Stimulated activated CD8-positive, alpha-beta memory T cell treated with anti-CD3 and anti-CD28 coated beads, Interleukin-15, amount 100 ng/mL, for 48 hours (primary cell): ENCODE results near the gene MAN1A2.
"Not testable (repeated sequence)": the region's sequence is repeated elsewhere in the genome, so short reads cannot be mapped to it uniquely, and the experiment has no call there.

Experiments
- DNase-seq, 2 donors: peaks; one replicate each; pipeline ENCODE4 v3.0.0-alpha.2; 2020; ENCODE audit warnings: low read depth in 2 of 2

The MAN1A2 gene

DNA sequence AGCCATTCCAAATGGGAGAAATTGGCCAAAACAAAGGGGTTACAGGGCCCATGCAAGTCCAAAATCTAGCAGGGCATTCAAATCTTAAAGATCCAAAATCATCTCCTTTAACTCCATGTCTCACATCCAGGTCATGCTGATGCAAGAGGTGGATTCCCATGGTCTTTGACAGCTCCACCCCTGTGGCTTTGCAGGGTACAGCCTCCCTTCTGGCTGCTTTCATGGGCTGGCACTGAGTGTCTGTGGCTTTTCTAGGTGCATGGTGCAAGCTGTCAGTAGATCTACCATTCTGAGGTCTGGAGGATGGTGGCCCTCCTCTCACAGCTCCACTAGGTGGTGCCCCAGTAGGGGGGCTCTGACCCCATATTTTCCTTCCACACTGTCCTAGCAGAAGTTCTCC lies 191.2 kb downstream of the MAN1A2 start:
- not testable (repeated sequence) for DNase-seq

- no peak for DNase-seq
These were observed 191.9 kb downstream of the MAN1A2 start for GRCh38 chr1:117559139-117559538.

DNA sequence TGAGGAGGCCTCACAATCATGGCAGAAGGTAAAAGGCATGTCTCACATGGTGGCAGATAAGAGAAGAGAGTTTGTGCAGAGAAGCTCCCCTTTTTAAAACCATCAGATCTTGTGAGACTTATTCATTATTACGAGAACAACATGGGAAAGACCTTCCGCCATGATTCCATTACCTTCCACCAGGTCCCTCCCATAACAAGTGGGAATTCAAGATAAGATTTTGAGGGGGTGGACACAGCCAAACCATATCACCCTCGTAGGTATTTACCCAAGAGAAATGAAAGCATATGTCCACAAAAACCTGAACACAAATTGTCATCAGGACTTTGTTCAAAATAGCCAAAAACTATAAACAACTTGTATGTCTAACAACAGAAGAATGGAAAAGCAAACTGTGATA lies 192.7 kb downstream of the MAN1A2 start:
- DNase-seq = no peak

DNA sequence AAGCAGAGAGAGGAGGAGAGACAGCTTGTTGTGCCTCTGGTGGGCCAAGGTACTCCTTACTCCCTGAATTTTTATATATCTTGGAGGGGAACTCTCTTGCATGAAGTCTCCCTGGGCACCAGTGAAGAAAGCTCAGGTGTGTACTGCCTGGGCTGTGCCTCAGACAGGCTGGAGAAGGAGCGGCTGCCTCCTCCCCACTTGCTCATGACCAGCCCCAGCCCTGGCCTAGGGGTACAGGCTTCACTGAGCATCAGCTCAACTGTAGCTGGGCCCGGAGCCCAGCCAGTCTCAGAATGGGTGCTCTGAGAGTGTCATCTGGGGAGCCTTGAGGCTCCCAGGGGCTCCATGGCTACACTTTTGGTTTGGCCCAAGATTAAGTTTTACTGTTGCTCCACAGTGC lies 193.8 kb downstream of the MAN1A2 start:
- no peak for DNase-seq

DNA sequence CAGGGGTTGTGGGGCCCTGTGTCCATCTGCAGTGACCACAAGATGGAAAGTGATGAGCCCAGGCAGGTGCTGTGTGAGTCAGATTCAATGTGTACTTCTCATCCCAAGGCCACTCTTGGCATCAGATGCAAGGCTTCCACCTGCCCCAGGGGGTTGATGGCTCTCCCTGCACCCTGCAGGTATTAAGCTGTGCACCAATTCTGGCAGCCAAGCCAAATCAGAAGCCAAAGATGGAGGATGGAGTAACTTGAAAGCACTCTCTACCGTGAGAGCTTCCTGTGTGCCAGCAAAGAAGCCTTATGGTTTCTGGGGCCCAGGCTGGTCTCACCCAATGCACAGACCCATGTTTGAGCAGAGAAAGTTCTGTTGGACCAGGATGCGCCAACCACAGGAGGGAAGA lies 194.3 kb downstream of the MAN1A2 start:
- no peak for DNase-seq

- no peak for DNase-seq
These were observed 195.6 kb downstream of the MAN1A2 start for GRCh38 chr1:117562581-117563491.

DNA sequence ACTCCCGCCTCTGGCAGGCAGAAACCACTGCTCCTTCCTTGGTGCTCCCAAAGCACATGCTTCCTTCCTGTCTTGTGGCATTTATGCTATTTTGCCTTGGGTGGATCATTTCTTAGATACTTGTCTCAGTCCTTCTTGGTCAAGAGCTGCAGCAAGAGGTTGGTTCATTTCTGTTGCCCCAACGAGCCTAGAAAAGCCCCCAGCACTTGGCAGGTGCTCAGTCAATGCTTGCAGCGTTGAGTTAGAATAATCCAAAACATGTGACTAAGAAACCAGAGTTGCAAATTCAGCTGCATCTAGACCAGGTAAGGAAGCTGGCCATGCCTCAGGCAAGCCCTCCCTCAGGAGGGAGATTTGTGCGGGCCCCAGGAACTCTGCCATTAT lies 196.2 kb downstream of the MAN1A2 start:
- DNase-seq = no peak

DNA sequence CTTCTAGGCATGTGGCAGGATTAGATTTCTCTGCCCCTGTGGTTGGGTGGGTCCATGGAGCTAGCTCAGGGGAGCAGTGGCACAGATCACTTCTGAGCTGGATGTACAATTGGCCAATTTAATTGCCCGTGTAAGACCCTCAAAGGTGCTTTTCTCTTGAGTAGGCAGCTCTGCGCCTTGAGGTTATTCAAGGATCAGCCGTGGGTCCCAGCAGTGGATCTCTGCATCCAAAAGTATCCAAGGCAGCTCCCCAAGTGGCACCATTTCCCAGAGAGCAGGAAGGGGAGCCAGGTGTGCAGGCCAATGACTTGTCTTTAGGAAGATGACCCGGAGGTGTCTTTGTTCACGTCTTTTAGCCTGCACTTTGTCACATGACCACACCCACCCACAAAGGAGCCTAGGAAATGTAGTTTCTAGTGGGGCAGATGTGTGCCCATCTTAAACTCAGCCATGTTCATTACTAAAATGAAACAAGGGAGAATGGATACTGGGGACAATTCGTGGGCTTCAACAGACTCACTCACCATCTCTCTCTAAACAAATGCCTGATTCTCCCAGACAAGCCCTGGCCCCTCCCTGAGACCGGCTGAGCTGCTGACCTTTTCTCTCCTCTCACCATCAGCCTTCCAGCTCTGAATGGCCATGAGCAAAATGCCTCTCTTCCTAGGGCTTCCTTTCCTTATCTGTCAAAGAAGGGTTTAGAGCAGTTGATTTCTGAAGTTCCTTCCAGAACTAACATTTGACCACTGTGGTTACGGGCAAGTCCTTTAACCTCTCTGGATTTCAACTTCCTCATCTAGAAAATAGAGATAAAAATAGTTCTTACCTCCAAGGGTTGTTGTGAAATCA lies 197.2 kb downstream of the MAN1A2 start:
- no peak for DNase-seq

DNA sequence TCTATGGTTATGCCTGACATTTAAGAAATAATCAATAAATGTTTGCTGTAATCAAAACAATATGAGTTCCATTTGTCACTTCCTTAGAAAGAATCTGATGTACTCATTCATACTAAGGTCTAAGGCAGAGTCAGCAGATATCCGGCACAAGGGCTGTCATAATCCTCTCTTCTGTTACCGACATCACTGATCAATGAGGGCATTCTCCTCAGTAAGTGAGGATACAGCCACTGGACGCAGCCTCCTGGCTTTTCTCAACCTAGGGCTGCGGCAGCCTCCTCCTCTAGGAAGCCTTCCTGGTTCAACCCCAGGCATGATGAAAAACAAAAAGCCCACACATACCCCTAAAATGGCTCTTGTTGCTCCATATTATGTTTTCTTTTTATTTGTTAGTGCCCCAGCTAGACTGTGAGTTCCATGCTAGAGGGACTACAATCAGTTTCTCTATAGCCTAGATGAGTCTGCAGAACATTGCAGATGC lies 197.9 kb downstream of the MAN1A2 start:
- DNase-seq = no peak

DNA sequence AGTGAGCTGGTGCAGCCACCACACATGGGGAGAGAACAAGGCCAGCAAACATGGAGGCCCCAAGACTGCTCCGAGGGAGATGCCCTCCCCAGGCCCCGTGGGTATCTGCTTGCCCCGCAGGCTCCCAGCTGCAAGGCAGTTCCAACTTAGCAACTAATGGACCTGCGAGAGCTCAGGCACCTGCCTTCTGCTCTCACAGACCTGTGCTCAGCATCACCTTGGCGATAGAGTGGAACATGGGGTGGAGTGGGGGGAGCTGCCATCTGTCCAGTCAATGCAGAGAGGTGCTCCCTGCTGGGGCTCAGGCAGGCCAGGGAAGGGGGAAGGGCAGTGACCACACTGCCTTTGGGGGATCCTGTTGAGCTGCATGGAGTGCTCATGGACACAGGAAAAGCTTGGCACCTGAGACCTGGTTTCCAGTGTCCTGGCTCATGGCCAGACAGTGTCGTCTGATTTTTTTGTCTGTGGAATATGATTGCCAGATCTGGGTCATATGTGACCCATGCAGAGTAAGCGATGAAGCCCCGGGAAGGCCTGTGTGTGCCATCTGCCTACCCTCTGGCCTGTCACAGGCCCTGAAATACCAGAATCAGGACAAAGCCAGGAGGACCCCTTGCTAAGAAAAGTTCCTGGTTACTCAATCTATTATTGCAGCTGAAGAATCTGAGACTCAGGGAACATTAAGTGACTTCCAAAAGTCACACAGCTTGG lies 198.7 kb downstream of the MAN1A2 start:
- no peak for DNase-seq

- DNase-seq = no peak
These were observed 199.3 kb downstream of the MAN1A2 start for GRCh38 chr1:117566556-117566955.

DNA sequence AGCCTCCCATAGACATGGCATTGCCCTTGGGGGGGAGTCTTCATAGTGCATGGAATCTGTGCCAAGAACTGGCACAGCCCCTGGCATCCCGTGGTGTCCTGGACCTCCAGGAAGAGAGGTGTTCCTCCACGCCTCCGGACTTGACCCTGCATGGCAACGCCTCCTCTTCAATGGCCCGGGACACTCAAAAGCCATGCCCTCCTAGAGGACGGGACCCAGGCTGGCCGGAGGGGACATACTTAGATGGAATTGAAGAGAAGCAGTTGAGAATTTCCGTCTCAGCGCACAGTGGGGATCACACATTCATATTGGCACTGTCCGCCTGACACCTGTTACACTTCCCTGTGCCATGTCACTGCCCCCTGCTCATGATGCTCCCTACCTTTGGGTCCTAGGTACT lies 200.2 kb downstream of the MAN1A2 start:
- DNase-seq = no peak

DNA sequence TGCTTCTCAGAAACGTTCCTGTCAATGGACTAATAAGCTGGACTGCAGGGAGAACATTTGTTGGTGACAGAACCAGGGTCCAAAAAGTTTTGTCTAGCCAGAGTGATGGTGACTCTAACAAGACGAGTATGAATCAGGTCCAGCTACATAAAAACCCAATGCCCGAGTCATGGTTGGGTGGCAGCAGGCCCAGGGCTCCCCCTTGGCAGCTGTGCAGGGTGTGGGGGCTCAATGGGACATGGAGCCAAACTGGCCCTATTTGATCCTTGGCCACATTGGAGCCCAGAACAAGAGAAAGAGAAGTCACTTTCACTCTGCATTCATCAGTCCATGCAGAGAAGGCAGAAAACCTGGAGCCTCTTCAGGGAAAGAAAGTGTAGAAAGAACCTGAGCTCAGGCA lies 200.7 kb downstream of the MAN1A2 start:
- no peak for DNase-seq

DNA sequence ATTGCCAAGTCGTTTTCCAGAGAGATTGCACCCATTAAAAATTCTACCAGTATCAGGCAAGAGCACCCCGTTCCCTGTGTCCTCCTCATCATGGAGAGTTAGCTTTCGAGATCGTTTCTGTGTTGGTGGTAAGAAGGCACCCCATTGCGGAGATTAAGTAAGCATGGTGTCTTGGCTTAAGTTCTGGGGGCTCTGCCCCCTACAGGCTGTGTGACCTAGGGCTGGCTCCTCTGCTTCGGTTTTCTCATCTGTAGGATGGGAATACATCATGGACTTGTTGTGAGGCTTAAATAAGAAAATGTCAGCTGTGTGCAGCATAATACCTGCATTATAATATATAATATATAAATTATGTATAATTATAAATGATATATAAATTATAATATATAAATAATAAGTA lies 201.8 kb downstream of the MAN1A2 start:
- no peak for DNase-seq

DNA sequence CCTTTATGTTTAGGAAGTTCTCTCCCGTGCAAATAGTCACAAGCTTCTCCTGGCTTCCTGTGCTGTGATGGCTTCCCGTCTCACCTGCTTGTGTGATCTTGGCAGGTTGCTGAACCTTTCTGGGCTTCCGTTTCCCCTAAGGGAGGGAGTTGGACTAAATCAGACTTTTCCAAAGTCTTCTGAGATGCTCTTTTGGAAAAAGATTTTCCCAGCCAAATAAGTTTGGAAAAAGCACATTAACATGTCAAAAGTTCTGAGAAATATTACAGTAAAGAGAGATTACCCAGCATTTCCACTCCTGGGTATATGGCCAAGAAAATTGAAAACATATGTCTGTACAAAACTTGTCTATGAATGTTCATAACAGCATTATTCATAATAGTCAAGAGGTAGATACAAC lies 202.6 kb downstream of the MAN1A2 start:
- no peak for DNase-seq

DNA sequence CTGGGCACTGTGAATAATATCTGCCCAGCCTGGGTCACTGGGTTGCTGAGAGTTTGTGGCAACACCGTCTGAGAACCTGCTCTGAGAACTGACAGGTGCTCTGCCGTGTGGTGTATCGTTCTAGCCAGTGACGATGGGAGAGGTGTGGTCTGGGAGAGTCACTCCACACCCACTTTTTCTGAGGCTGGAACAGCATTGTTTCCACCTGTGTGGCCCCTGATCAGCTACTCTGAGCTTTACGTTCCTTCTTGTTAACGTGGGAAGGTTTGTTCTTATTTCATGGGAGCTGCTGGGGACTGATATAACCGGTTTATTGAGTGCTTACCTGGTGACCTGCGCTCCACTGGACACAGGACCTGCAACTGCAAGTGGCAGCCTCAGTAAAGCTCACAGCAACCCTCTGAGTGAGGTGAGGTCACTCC lies 203.8 kb downstream of the MAN1A2 start:
- no peak for DNase-seq

DNA sequence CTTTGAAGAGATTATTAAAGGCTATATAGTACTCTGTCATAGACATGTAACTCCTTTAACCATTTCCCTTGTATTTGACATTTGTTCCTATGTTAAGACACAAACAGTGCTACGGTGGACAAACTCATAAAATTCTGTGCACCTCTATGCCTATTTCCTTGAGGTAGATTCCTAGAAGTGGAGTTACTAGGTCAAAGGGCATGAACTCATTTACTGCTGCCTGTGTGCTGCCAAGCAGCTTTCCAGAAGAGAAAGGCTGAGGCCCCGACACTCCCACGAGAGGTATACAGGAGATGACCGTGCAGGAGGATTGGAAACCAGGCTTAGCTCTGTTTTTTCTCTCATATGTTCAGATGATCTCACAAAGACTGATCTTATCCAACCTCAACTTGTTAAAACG lies 204.2 kb downstream of the MAN1A2 start:
- DNase-seq = no peak

- no peak for DNase-seq
These were observed 205.3 kb downstream of the MAN1A2 start for GRCh38 chr1:117572546-117572945.

GRCh38 chr1:117573386-117574023 lies 206.3 kb downstream of the MAN1A2 start:
- no peak for DNase-seq

- DNase-seq = no peak
These were observed 207.0 kb downstream of the MAN1A2 start for GRCh38 chr1:117574161-117574835.
